CD4-positive, alpha-beta T cell treated with Interleukin-6 for 4 hours (primary cell): ENCODE measurements around the gene SPATS2.

ENCODE experiments used
- DNase-seq: peaks from one replicate; pipeline ENCODE4 v3.0.0-alpha.2; 2020; ENCODE audit warnings: mixed read lengths

The SPATS2 gene

DNA sequence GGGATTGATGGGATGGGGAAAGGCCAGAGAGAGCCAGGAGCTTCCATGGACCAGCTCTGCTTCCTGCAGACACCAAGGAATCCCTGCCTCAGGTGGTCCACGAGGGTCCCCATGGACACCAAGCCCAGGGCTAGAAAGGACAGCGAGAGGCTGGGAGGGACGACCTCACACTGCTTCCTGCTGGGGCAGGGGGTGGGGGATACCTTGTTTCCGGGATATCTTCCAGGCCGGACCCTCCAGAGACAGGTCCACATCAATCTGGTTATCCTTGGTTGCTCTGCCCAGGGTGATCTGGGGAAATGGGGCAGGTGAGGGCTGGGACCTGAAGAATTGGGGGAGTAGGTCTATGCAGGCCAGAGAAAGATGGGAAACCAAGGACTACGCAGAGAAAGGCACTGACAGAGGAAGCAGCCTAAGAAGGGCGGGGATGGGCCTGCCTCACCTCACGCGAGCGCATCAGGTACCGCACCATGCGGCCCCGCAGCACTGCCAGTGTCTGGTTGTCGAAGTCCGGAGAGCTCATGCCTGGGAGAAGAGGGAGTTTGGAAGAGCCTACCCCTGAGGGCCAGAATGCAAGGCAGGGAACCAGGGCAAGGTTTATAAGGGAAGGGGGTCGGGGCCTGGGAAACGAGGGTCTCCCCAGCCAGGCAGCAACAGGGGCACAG lies 191.9 kb downstream of the SPATS2 start:
- DNase-seq: no peak

GRCh38 chr12:49560695-49561094 lies 193.4 kb downstream of the SPATS2 start:
- DNase-seq: no peak

DNA sequence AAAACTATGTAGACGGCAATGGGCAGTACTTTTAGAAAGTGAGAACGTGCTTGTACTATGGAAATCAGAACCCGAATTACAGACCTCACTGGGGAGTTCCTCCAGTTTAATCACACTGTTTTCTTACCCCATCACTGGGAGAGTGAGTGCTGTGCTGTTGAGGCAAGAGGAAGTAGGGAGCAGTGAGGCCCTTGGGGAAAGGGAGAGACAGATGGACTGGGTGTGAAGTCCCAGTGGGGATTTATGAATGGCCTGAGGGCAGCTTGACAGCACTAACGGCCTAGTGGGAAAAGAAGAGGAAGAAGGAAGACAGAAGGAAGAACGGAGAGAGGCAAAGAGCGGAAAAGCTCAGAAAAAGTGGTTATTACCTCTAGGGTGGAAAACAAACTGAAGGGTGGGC lies 195.0 kb downstream of the SPATS2 start:
- no peak for DNase-seq

- no peak for DNase-seq
These were observed 195.6 kb downstream of the SPATS2 start for GRCh38 chr12:49562831-49563230.

- no peak for DNase-seq
These were observed 196.9 kb downstream of the SPATS2 start for GRCh38 chr12:49563951-49564685.

DNA sequence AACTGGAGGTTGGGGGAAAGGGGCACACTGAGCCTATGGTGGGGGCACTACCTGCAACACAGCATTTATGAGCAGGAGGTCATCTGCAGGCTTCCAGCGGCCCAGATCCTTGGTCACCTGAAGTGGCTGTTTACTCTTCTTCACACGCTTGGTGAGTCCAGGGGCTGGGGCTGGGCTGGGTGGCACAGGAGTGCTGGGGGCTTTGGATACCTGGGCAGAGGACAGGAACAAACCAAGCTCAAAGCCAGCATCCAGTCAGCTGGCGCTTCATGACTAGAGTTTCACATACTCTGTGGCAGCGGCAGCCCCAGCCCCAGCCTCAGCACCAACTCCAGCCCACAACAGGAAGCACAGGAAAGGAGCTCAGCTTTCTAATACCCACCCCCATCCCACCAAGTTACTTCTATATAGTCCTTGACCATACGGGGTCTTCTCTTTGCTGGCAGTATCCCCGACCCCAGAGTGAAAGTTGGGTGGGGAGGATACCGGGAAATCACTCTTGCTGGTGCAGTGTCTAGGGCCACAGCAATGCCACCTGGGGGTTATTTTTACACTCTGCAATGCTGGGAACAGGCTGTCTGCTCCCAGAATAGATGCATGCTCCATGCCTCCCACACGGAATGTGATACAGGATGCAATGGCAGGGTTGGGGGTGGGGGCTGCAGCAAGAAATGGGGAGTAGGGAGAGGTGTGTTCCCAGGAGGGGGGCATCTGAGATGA lies 197.6 kb downstream of the SPATS2 start:
- peak; percentile 8 for DNase-seq

DNA sequence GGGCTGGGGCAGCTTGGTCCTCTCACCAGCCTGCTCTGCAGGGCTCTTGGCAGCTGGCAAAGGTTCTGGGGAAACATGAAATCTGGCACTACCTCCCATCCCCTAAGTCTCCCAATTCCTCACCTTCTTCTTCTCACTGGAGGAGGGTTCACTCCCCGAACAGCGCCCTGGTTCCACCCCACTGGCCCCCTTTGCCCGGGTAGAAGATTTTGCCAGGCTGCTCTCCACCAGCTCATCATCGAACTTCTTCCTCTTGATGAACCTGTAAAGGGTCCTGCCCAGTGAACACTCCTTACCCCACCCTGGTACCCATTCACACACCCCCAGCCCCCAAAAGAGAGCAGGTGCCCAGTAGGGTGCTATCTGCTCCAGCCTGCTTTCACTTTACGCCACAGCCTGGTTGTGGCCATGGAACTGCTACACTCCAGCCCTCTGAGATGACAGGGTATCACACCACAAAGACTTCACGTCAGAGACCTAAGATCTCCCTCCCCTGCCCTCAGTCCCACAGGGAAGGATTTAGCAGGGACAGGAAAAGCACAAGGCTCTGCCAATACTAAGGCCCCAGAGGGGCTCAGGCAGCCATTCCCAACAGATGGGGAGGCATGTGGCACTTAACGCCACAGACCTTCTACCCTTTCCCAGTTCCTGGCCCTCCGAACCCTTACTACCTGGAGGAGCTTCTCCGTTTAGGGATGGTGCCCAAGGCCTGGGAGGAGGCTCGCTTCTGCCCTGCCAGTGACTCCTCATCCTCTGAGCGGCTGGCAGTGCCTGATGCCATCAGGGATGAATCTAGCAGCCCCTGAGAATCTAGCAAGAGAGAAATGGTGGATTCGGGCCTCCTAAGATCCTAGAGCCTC lies 198.4 kb downstream of the SPATS2 start:
- DNase-seq: no peak

- DNase-seq: no peak
These were observed 199.1 kb downstream of the SPATS2 start for GRCh38 chr12:49566361-49566760.

- DNase-seq: no peak
These were observed 200.0 kb downstream of the SPATS2 start for GRCh38 chr12:49567302-49567610.

DNA sequence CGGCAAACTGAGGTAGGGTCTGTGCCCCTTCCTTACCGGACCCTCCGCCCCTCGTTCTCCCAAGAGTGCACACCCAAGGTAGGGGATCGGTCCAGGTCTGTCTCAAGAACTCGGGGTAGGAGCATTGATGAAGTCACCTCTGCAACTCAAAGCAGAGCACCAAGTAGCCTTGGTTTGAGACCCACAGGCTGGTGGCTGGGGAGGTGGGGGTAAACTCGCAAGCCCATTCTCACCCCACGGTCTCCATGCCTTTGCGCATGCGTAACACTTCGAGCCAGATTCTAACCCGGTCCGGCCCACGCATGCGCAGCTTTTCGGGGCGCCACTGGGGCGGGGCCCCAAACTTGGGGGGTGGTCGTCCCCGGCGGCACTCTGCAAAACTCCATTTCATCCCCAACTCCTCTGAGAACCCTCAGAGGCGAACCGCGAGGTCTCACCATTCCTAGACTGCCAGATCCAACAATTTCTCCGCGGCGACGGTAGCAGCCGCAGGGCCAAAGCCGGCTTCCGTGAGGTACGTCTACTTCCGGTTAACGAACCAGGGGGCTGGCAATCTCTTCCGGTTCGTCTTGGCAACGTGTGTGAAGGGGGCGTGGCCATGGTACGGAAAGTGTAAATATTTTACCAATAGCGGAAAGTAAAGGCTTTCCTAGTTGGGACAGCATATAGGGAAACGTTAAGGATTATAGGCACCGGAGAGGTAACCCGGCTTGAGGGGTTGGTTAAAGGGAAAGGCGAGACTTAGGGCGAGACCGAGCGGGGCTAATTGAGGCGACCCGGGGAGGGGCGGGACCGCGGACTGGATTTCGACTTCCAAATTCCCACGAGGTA lies 200.6 kb downstream of the SPATS2 start, which contains the start of gene MCRS1:
MCRS1 (minus strand) TSS at position 532 of the 831 bp plus-strand sequence. CDS start 1,411 bp downstream, outside the sequence.
- DNase-seq: peak; percentile 93

- no peak for DNase-seq
These were observed 201.3 kb downstream of the SPATS2 start for GRCh38 chr12:49568442-49569162.
